ENCODE data around the gene PTRH1.

Gene PTRH1

DNA sequence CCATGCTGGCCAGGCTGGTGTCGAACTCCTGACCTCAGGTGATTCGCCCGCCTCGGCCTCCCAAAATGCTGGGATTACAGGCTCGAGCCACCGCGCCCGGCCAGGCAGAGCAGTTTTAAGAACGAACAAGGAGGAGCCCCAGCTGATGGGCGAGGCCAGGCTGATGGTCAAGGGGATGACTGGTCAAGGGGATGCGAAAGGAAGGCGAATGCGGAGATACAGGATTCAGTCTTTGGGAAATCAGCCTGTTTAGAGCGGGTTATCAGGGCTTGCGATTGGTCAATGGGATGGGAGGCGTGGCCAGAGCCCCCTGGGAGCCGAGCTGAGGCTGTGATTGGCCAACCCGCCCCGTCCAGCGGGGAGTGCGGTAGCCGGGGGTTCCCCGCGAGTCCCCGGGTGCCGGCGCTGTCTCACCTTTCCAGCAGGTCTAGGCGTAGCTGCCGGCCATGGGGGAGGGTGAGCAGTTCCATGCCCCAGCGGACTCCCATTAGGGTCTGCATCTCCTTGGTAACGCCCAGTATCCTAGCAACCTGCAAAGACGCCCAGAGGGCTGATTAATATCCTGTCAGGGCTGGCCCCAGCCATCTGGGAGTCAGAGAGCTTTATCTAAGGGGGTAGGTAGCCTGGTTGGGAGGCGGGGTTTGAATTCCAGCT, 27.1 kb upstream of the PTRH1 start:
- H3K27ac ChIP-seq (ENCODE audit: low read depth, low read length) = no peak overlapping the region
- H3K9me3 ChIP-seq (ENCODE audit: control insufficient read depth, insufficient read depth, low read length) = no peaks in the 10 kb centered on the region
- no peaks in the 10 kb centered on the region for H3K4me1 ChIP-seq (ENCODE audit: control insufficient read depth, low read length)
- H3F3A ChIP-seq (ENCODE audit: control insufficient read depth, insufficient read depth) = no peaks in the 10 kb centered on the region; the same call in 1 of the 2 replicates
- H3K79me2 ChIP-seq (ENCODE audit: control insufficient read depth, low read length) = no peaks in the 10 kb centered on the region
- H3K27me3 ChIP-seq (ENCODE audit: control insufficient read depth, low read length) = no peaks in the 10 kb centered on the region
- peaks cover 17% of the 10 kb centered on the region for H3K36me3 ChIP-seq (ENCODE audit: control insufficient read depth, low read length)
- H3K4me3 ChIP-seq (ENCODE audit: low read length) = no peak overlapping the region
- no peaks in the 10 kb centered on the region for H4K20me1 ChIP-seq (ENCODE audit: control insufficient read depth, insufficient read depth, low read depth, low read length)
- H3K9me2 ChIP-seq (replicated peaks; ENCODE audit: control insufficient read depth, low read length) = no peaks in the 10 kb centered on the region
- TF ChIP-seq, protein P1, sequence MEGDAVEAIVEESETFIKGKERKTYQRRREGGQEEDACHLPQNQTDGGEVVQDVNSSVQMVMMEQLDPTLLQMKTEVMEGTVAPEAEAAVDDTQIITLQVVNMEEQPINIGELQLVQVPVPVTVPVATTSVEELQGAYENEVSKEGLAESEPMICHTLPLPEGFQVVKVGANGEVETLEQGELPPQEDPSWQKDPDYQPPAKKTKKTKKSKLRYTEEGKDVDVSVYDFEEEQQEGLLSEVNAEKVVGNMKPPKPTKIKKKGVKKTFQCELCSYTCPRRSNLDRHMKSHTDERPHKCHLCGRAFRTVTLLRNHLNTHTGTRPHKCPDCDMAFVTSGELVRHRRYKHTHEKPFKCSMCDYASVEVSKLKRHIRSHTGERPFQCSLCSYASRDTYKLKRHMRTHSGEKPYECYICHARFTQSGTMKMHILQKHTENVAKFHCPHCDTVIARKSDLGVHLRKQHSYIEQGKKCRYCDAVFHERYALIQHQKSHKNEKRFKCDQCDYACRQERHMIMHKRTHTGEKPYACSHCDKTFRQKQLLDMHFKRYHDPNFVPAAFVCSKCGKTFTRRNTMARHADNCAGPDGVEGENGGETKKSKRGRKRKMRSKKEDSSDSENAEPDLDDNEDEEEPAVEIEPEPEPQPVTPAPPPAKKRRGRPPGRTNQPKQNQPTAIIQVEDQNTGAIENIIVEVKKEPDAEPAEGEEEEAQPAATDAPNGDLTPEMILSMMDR (IDR thresholded peaks at IDR 0.05; ENCODE audit: low read depth, low read length, poor library complexity, severe bottlenecking) = no peak
- TF ChIP-seq EZH2phosphoT487 (IDR thresholded peaks at IDR 0.05; ENCODE audit: borderline replicate concordance, low read length) = no peak
- H3K4me2 ChIP-seq (ENCODE audit: low read length) = no peak overlapping the region

DNA sequence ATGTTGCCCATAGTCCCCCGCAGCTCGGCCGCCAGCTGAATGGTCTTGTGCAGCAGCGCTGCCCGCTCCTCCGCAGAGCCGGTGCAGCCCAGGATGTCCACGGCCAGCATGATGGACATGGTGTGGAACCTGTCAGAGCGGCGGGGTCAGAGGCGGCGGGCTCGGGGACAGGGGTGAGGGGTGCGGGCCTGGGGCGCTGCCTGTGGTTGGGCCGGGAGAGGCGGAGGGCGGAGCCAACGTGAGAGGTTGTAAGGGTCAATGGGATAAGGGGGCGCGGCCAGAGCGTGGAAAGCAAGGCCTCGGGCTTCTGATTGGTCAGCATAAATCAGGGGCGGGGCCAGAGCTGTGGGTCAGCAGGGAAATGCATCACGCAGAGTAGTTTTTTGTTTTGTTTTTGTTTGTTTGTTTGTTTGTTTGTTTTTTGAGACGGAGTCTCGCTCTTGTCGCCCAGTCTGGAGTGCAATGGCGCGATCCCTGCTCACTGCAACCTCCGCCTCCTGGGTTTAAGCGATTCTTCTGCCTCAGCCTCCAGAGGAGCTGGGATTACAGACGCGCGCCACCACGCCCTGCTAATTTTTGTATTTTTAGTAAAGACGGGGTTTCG, 26.5 kb upstream of the PTRH1 start:
- Histone ChIP-seq H3K27ac (ENCODE audit: low read depth, low read length) (no peak overlapping the region), H4K20me1 (ENCODE audit: control insufficient read depth, insufficient read depth, low read depth, low read length) (no peaks in the 10 kb centered on the region), H3K27me3 (ENCODE audit: control insufficient read depth, low read length) (no peaks in the 10 kb centered on the region), H3K9me3 (ENCODE audit: control insufficient read depth, insufficient read depth, low read length) (no peaks in the 10 kb centered on the region), H3F3A (ENCODE audit: control insufficient read depth, insufficient read depth) (no peaks in the 10 kb centered on the region; the same call in 1 of the 2 replicates), H3K36me3 (ENCODE audit: control insufficient read depth, low read length) (peaks cover 14% of the 10 kb centered on the region), H3K4me3 (ENCODE audit: low read length) (no peak overlapping the region), H3K4me2 (ENCODE audit: low read length) (no peak overlapping the region), H3K9me2 (replicated peaks; ENCODE audit: control insufficient read depth, low read length) (no peaks in the 10 kb centered on the region), H3K79me2 (ENCODE audit: control insufficient read depth, low read length) (no peaks in the 10 kb centered on the region), H3K4me1 (ENCODE audit: control insufficient read depth, low read length) (no peaks in the 10 kb centered on the region)
- TF ChIP-seq, protein P1 (IDR thresholded peaks at IDR 0.05; ENCODE audit: low read depth, low read length, poor library complexity, severe bottlenecking) = no peak
- TF ChIP-seq EZH2phosphoT487 (IDR thresholded peaks at IDR 0.05; ENCODE audit: borderline replicate concordance, low read length) = no peak

DNA sequence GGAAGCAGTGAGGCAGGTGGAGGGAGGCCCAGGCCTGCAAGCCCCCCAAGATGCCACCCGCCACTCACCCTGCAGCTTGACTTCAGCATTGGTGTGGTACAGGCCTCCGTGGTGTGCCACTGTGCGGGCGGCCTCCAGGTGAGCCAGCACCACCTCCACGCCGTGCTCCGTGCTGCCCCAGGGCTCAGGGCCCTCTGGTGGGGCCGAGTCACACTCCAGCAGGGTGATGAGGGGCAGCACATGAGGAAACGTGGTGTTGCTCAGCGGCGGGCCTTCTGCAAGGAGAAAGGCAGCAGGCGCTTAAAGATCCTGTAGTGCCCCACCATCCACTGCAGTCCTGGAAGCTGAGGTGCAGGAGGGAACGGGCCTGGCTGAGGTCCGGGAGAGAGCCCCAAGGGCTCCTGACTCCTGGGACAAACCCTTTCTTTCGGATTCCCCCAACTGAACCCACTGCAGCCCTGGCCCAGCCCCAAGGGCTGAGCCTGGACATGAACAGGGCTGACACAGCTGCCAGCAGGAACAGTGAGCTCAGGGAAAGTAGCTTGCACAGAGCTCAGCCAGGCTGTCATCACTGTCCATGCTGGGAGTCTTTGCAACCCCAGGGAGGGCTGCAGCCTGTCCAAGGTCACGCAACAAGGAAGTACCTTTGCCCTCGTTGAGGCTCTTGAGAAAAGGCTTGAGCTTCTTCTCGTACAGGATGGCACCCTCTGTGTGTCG, 24.3 kb upstream of the PTRH1 start:
- Histone ChIP-seq H4K20me1 (ENCODE audit: control insufficient read depth, insufficient read depth, low read depth, low read length) (no peaks in the 10 kb centered on the region), H3K27ac (ENCODE audit: low read depth, low read length) (no peak overlapping the region), H3K9me2 (replicated peaks; ENCODE audit: control insufficient read depth, low read length) (no peaks in the 10 kb centered on the region), H3K4me2 (ENCODE audit: low read length) (no peak overlapping the region), H3K9me3 (ENCODE audit: control insufficient read depth, insufficient read depth, low read length) (no peaks in the 10 kb centered on the region), H3K27me3 (ENCODE audit: control insufficient read depth, low read length) (no peaks in the 10 kb centered on the region), H3F3A (ENCODE audit: control insufficient read depth, insufficient read depth) (no peaks in the 10 kb centered on the region; the same call in 1 of the 2 replicates), H3K36me3 (ENCODE audit: control insufficient read depth, low read length) (peaks cover 7% of the 10 kb centered on the region; the same call in 1 of the 2 replicates), H3K4me3 (ENCODE audit: low read length) (no peak overlapping the region), H3K4me1 (ENCODE audit: control insufficient read depth, low read length) (peaks cover 6% of the 10 kb centered on the region), H3K79me2 (ENCODE audit: control insufficient read depth, low read length) (no peaks in the 10 kb centered on the region)
- no peak for TF ChIP-seq EZH2phosphoT487 (IDR thresholded peaks at IDR 0.05; ENCODE audit: borderline replicate concordance, low read length)
- TF ChIP-seq, protein P1 (IDR thresholded peaks at IDR 0.05; ENCODE audit: low read depth, low read length, poor library complexity, severe bottlenecking) = no peak

All from DOHH2 (cell line).